Activated CD4-positive, CD25-positive, alpha-beta regulatory T cell treated with anti-CD3 and anti-CD28 coated beads, Interleukin-2, amount 50 U/mL, for 24 hours (primary cell): ENCODE data around the gene OR52I2.

Source experiments
- ATAC-seq, 2 donors: fragments of 150-1000 bp; cut with Tn5 transposase; one replicate each; pipeline ENCODE4 v1.10.0; 2021; ENCODE audit warnings: mild to moderate bottlenecking in 1 of 2, moderate library complexity in 1 of 2

The OR52I2 gene

DNA sequence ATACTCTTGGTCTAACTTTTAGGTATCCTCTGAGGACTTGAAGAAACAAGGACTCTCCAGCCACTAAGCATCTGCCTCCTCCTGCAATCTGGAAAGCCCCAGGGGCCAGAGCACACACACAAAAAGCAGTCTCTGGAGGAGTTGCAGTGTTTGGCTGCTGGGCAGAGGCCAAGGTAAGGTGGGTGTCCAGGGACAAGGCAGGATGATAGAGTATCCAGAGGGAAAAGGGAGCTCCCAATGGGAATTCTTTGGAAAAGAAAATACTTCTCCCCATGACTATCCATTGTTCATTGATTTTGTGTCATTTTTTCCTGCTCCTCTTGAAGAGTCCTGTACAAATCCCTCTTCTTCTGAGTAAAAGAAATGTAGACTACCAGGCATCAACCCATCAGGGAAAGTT, at the start of gene OR52I2:
Gene OR52I2, plus strand, starts transcription at position 301 of the 400 bp plus-strand sequence.
- no peak for ATAC-seq

DNA sequence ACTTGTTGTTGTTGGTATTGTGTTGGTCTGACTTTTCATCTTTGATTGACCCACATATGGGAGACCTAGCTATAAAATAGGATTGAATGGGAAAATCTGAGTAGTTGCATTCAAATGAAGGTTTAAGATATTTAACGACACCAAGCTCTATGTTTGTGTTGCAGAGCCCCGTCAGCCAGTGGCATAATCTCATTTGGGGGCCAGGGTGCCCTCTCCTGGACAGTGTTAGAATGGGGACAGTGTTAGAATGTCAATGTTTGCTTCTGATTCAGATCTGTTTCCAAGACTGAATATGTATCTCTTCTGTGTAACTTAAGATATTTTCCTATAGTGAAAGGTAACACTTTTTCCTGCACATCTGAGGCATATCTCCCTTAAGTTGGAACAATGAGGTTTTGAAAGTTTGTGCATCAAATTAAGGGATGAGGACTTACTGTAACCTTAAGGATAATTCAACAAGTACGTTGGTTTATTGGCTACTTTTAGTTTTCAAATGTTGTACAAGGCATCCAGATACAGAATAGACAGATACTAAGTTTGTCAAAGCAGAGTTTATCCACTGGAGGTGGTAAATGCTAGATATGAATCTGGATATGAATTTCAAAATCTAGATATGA, 41.8 kb upstream of the OR52I2 start:
- peak; percentile 56 to 64 for ATAC-seq

DNA sequence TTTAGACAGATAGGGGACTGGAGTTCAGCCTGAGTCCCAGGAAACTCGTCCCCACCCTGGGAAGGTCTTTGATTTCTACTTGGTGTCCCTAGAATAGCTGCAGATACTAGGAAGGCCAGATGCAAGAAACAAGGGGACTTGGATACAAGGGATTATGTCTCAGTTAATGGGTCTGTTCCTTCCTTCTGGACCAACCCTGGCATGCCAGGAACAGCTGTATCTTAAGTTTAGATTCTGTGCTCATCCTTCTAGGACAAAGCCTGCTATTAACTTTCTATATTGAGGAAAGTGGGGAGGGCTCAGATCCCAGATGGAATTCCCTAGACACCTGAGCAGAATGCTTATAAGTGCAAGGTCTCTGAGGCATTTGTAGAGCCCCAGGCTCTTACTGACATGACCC, 40.5 kb upstream of the OR52I2 start:
- no peak for ATAC-seq

DNA sequence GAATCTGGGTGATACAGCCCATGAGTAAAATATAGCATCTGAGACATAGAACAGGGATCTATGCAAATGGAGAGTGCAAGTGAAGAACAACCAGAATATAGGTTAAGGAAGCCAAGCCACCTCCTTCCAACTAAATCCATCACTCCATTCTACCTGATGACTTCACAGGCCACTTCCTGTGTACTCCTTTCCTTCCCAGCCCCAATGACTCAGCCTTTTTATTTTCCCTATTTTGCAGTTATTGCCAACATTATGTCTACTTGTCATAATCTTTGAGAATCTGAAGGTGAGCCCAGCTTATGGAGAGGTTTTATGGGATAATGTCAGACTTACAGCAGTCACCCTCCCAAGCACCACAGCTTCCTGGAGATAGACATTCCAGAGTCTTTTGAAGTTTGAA, 38.0 kb upstream of the OR52I2 start:
- ATAC-seq = no peak

DNA sequence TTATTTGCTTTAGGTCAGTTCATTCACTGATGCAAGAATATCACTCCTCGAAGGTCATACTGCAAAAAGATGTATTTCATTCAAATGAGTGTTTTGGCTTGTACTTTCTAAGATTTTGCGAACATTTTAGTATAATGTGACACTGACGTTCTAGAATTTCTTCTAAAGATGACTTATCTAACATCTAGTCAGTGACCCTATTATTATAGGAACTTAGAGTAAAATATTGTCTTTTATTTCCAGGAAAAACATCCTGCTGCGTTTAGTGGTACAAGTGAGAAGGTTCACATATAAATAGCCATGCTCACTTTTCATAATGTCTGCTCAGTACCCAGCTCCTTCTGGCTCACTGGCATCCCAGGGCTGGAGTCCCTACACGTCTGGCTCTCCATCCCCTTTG, 36.7 kb upstream of the OR52I2 start, which contains the start of gene OR52M1:
Gene OR52M1, plus strand, starts transcription at position 301 of the 400 bp plus-strand sequence. Its CDS starts 0 bp downstream, at position 301.
- no peak for ATAC-seq

DNA sequence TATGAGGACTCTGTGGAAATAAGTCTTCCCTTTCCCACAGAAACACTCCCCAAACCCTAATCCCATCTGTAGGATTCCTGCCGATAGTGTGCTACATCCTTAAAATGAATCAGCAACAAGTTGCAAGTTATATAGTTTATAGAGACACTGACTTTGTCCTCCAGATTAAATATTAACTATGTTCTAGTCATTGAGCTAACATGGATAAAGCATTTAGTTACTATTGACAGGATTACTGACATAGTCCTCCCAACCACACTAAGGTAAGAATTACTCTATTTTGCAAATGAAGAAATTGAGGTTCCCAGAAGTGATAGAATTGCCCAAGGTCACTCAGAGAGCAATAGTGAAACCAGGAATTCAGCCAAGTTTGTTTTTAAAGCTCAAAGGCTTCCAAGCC, 34.7 kb upstream of the OR52I2 start:
- ATAC-seq = no peak

DNA sequence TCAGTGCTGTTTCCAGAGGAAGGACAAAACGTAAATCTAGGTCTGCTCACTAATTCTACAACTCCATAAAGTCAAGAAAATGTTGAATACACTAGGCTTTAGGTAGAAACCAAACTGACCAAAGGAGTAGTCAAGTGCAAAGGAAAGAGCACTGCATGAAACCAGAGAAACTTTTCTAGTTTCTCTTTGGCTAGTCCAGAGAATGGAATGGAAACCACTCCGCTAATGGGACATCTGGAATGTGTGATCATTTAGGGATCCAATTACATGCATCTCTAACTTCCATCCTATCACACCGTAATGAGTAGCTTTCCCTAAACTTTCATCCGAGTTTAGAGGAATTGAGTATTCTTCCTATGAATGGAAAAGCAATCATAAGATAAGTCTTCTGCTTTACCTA, 34.1 kb upstream of the OR52I2 start:
- no peak for ATAC-seq

DNA sequence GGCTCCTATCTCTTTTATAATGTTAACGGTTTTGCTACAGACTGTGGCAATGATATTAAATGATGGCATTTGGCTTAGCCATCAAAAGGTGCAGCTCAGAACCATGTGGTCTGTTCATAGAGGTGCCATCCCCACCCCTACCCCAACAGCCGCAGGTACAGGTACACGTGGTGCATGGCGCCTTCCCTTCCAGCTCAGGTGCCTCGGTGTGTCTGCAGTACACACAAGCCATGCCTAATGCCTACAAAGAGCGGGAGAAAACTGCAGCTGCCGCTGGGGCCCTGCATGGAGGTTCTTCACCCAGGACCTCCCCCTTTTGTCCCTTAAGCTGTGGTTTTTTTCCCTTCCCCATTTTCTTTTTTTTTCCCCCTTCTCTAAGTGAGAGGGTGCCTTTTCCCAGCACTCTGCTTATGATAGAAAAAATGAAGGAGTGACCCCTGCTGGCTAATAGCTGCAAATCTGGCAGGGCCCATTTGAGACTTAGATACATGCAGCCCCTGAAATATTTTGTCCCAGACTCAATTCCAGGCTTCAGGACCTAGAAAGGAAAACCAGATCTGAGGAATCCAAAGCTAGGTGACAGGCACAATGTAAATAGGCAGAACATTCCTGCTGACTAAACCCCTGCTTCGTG, 30.1 kb upstream of the OR52I2 start:
- ATAC-seq = no peak

DNA sequence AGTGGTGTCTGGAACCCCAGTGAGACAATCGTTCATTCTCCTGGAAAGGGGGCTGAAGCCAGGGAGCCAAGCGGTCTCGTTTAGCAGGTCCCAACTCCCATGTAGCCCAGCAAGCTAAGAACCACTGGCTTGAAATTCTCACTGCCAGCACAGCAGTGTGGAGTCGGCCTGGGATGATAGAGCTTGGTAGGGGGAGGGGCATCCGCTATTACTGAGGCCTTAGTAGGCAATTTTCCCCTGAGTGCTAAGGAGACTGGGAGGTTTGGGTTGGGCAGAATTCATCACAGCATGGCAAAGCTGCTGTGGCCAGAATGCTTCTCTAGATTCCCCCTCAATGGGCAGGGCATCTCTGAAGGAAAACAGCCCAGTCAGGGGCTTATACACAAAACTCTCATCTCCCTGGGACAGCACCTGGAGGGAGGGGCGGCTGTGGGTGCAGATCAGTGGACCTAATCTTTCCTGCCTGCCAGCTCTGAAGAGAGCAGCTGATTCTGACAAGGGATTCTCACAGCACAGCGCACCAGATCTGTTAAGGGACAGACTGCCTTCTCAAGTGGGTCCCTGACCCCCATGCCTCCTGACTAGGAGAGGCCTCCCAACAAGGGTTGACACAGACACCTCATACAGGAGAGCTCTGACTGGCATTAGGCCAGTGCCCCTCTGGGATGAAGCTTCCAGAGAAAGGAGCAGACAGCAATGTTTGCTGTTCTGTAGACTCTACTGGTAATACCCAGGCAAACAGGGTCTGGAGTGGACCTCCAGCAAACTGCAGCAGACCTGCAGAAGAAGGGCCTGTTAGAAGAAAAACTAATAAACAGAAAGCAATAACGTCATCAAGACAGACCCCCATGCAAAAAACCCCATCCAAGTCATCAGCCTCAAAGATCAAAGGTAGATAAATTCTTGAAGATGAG, 21.8 kb upstream of the OR52I2 start:
- ATAC-seq = no peak

DNA sequence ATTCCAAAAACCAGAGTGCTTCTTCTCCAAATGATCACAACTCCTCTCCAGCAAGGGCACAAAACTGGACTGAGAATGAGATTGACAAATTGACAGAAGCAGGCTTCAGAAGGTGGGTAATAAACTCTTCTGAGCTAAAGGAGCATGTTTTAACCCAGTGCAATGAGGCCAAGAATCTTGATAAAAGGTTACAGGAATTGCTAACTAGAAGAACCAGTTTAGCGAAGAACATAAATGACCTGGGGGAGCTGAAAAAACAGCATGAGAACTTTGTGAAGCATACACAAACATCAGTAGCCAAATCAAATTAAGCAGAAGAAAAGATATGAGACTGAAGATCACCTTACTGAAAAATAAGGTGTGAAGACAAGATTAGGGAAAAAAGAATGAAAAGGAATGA, 21.1 kb upstream of the OR52I2 start:
- no peak for ATAC-seq

DNA sequence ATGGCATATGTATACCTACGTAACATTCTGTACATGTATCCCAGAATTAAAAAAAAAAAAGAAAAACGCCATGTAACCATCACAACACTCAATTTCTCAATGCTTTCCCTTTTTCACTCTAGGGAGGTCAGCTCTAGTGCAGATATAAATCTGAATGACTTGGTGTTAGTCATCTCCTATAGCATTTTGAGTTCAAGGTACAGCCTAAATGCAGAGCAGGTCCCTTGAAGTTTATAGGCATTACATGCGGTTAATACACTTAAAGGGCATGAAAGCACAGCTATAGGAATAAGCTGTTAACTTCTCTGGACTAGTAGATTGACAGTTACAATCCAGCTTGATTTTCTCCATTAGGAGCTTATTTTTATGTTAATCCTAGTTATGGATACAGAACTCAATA, 16.2 kb upstream of the OR52I2 start:
- no peak for ATAC-seq

DNA sequence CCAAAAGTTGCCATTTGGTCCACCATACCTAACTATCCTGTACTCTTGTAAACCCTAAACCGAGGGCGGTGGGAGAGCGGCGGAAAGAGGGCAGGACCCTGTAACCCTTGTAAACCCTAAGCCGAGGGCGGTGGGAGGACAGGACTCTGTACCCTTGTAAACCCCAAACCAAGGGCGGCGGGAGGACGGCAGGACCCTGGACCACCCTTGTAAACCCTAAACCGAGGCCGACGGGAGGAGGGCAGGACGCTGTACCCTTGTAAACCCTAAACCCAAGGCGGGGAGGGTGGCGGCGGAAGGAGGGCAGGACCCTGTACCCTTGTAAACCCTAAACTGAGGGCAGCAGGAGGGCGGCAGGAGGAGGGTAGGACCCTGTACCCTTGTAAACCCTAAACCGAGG, 12.5 kb upstream of the OR52I2 start:
- ATAC-seq = no peak

DNA sequence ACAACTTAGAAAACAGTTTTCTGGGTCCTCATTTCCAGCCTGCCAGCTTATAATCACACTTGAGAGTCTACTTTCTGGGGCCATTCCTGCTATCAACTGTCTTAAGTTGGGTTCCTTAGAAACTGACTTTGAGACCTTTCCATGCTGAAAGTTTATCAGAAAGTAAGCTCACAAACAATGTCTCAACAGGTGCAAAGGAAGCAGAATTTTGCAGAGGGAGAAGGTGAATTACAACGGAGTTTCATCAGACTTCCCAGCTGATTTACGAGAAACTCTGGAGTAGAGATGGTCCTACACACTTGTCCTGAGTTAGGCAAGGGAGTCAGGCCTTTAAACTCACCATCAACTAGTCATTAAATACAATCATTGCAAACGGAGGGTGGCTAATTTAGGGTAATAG, 4.7 kb upstream of the OR52I2 start:
- ATAC-seq = no peak

DNA sequence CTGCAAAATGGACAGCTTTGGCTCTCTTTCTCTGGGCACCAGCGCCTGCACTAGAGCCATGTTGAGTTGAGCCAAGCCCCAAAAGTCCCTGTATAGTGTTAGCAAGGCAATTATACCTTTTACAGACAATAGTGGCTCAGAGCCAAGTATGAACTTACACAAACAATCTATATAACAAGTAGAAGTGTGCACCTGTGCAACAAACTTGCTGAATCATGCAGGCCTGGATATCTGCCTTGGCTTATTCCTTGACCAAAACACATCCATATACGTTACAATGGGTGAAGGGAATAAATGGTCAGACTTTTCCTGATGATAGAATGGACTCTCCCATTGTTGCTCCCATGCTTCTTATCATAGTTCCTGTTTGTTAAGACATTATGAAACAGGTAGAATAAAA, 3.8 kb upstream of the OR52I2 start:
- no peak for ATAC-seq

DNA sequence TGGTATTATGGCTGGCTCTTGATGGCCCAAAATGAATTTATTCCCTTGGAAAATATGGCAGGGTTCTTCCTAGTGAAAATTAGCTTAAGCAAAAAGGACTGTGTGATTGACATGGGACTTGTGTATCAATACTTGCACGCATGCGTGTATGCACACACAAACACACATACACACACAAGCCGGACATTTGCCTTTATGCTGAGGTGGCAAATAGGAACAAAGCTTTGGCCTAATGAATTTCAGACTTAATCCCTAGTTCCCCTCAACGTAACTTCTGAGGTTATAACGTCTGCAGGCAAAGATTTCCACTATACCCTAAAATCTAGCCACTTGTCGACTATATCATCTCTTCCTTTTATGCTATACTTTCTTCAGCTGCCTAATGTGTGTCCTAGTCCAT, 2.9 kb upstream of the OR52I2 start:
- ATAC-seq = no peak

DNA sequence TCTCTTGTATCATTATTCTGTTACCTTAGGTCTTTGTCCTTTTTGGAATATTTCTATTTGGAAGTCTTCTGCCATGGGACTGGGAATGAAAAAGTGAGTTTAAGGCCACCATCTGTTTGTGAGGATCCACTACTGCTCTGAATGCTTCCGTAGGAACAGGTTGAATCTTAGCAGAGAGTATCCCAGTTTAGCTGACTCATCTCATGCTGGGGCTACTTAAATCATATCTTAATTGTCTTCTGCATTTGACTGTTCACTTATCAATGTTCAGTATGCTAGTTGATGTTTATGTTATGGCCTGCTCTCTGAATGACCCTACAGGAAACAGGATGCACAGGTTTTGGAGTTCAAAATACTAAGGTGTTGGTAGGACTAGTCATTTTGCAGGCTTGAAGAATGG, 1.4 kb upstream of the OR52I2 start:
- no peak for ATAC-seq

DNA sequence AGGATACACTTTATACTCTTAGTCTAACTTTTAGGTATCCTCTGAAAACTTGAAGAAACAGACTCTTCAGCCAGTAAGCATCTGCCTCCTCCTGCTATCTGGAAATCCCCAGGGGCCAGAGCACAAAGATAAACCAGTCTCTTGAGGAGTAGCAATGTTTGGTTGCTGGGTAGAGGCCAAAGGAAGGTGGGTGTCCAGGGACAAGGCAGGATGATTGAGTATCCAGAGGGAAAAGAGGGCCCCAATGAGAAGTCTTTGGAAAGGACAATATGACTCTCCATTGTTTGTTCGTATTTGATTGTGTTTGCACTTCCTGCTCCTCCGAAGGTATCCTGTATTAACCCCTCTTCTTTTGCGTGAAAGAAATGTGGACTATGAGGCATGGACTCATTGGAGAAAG, 7.5 kb downstream of the OR52I2 start:
- ATAC-seq = no peak

DNA sequence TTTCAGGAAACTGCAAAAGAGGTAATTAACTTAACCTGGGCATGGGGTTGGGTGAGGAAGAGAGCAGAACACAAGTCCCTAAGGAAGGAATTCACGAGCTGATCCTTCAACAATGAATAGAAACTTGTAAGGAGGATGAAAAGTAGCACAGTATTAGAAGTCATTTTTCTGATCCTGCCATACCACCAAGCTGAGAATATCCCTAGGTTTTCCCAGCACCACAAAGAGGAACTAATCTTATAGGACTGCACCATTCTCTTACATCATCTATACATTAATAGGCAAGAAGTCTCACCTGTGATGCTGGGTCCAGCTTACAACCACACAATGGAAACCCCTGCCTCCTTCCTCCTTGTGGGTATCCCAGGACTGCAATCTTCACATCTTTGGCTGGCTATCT, 12.2 kb downstream of the OR52I2 start, which contains the start of gene OR52I1:
Gene OR52I1, plus strand, starts transcription at position 301 of the 400 bp plus-strand sequence. Its CDS starts 0 bp downstream, at position 301.
- no peak for ATAC-seq

DNA sequence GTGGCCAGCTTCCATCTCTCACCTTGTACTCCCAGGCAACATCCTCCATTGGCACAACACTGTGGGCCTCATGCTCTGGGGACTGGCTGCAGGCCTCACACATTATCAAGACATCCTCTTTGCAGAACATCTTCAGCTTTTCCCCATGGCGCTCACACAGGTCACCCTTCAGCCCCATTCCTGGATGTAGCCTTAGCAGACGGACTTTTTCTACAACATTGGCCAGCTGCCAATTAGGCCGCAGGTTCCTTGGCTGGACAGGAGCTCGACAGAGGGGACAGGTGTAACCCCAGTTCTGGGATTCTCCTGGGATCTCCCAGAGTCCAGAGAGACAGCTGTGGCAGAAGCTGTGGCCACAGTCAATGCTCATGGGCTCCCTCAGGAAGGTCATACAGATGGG, 23.5 kb downstream of the OR52I2 start:
- ATAC-seq = no peak

DNA sequence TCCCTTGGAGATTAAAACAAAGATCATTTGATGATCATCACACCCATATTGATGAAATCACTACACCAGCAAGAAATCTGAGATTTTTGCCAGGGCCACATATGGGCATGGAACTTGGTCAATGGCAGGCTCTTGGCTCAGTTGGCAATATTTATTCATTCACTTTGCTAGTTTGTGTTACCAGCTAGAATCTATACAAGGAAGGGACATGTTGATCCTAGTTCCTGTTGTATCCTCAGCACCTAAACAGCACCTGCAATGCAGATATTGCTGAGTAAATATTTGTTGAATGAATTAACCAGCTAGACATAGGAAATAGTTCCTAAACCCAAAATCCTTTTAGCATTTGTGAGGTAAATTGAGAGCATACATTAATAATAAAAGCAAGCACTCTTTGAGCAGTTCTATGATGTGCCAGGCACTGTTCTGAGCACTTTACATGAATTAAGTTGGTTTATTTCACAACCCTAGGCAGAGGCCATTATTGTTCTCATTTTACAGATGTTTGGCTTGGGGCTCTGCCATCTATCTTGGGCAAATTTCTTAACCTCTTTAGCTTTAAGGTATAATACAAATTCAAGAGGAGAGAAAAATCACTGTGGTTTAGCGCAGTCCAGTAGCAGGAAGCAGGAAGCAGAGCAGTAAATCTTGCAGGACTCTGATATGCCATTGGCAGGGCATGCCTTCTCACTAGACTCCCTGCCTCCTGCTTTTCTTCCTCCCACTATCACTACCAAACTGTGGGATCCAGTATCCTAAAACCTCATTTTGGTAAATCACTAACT, 24.9 kb downstream of the OR52I2 start:
- ATAC-seq = no peak

DNA sequence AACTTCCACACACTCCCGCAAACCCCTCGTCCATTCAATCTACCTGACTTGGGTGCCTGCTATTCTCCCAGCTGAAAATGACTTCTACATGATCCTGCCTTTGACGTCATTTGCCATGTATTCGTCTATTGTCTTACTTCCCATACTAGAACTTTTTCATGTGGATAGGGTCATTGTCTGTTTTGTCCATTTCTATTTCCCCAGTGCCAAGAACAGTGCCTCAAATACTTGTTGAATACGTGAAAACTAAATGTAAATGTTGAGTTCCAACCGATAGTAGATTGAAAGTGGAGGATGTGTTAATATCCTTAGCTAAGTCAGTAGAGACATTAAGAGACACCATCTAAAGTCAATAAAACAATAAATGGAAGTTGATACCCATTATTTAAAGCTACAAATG, 25.6 kb downstream of the OR52I2 start:
- no peak for ATAC-seq

DNA sequence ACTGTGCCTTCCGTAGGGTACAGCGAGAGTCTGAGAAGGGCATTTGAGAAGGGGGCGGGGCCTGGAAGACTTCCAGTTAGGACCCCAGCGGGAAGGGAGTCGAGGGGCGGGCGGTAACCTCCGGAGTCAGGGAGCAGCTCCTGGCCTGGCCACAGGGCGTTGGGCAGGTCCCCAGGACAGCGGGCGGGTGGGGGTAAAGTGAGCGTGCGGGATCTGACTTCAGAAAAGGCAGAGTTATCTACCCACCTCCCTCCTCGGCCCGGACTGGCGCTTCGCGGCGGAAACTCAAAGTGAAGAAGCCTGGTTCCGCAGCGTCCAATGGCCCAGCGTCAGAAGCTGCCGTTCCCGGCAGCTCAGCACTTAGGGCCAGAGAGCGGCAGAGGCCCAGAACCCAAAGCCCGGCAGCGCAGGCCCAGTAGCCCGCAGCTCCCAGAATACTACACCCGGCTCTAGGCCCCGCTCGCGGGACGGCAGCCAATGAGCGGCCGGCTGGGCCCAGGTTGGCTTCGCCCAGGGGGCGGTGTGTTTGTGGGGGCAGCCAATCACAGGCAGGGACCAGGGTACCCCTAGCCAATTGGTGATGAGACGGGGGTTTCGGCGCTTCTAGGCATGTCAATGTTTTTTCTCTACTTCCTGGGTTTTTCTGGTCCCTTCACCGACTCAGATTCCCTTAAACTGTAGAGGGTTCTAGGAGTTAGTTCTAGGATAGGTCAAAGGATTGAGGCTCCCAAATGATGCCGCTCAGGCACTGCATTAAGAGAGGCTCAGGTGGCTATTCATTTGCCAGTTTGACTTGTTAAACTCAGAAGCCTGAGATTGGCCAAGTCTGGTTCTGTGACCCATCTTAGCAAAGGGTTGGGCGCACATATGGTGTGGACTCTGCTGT, 26.5 kb downstream of the OR52I2 start, which contains the start of gene TRIM68:
Gene TRIM68, minus strand, starts transcription at position 451 of the 886 bp plus-strand sequence. CDS start 2,727 bp downstream, outside the sequence.
- ATAC-seq = peak; percentile 100
